CD4-positive, alpha-beta T cell treated with Interleukin-1 beta for 1 hour (primary cell): ENCODE measurements around the gene SRRM3.
"Not testable (repeated sequence)": the region's sequence is repeated elsewhere in the genome, so short reads cannot be mapped to it uniquely, and the experiment has no call there.

Experiments used
- DNase-seq, 2 donors: peaks; one replicate each; pipeline ENCODE4 v3.0.0-alpha.2; 2020 to 2022

The SRRM3 gene, protein sequence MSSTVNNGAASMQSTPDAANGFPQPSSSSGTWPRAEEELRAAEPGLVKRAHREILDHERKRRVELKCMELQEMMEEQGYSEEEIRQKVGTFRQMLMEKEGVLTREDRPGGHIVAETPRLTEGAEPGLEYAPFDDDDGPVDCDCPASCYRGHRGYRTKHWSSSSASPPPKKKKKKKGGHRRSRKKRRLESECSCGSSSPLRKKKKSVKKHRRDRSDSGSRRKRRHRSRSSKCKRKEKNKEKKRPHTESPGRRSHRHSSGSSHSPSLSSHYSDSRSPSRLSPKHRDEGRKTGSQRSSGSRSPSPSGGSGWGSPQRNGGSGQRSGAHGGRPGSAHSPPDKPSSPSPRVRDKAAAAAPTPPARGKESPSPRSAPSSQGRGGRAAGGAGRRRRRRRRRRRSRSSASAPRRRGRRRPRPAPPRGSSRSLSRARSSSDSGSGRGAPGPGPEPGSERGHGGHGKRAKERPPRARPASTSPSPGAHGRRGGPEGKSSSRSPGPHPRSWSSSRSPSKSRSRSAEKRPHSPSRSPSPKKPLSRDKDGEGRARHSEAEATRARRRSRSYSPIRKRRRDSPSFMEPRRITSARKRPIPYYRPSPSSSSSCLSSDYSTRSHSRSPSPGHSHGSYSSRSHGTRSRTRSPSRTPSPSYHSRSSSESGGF

DNA sequence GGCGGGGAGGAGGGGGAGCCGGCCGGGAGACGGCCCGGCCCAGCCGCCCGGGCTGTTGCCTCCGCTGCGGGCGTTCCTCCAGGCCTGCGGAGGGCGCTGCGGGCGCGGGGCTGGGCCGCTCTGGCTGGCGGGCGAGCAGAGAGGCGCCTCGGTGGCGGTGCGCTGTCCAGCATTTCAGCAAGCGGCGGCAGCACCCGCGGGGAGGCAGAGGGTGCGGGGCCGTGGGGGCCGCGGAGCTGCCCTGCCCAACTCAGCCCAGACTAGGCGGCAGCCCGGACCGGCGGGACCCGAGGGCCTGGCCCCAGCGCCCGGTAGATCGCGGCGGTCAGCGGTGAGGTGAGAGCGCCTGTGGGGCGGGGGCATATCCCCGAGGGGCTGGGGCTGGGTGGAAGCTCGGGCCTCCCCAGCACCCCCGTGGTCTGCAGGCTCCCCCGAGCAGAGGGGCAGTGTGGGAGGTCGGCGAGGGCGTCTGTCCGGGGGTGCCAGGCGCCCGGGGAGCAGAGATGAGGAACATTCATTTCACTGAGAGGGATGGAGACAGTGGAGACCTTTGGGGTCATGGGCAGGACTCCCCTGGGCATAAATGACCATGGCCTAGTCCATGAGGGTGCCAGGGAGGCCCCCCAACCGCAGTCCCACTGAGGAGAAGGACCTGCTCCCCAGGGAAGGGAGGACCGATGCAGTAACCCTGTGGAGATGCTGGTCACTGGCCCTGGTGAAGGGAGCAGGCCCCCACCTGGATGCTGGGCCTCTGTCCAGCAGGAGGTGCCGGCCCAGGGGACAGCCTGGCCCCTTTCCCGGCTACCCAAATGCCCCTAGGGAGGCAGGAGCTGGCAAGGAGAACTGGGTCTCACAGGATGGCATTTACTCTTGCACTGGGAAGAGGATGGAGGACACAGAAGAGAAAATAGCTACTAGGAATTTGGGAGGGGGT lies at the start of gene SRRM3:
SRRM3 (plus strand) TSS at position 165 of the 934 bp plus-strand sequence. CDS start 33,171 bp downstream, outside the sequence.
- peak; percentile 78 to 84 for DNase-seq

DNA sequence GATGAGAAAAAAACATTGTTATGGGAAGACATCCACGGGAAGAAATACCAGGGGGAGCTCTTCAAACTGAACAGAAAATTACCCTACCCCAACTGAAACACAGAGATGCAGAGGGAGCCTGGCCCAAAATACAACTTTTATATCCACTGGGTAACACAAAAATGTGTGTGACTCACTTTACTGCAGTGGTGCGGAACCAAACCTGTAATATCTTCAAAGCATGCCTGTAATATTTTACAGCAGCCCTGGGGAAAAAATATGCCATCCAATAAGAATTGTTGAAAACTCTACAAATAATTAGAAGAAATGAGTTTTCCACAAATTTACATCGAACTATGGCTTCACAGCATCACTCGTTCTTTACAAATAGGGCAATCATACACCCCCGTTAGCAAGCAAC lies 49.8 kb upstream of the SRRM3 start:
- no peak for DNase-seq

DNA sequence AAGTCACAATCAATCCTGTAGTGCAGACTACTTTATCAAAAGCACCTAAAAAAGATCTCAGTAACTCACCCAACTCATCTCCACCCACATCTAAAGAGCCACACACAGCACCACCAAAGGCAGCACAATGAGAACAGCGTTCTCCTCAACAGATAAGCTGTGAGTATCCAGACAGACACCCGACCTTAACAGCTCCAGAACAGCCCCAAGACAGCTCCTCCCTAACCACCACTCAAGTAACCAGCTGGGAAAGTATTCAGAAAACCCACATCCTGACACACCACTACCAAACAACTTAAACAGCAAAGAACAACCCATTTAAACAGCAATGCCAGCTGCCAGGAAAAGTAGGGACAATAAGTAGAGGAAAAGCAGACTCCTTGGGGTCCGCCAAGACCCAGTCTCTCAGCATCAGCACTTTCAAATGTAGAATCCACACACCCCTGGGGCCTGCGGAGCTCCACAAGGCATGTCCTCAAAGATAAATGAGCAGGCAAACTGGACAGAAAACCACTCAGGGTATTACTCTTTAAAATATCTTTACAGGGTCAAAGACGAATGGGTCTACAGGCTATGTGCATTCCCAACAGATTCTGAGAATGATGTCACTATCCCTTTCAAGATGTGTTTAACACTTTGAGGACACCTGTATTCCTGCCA lies 48.0 kb upstream of the SRRM3 start:
- peak; percentile 47 to 52 for DNase-seq

DNA sequence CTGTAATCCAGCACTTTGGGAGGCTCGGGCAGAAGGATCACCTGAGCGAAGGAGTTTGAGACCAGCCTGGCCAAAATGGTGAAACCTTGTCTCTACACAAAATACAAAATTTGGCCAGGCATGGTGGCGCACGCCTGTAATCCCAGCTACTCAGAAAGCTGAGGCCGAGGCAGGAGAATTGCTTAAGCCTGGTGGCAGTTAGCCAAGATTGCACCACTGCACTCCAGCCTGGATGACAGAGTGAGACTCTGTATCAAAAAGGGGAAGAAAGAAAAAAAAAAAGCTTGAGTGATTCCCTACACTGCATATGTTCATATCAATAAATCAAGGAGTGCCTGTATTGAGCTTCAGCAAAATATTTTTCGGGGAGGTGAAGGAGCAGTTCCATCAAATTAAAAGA lies 45.8 kb upstream of the SRRM3 start:
- peak in 1 of 2 donors; percentile 65 for DNase-seq

DNA sequence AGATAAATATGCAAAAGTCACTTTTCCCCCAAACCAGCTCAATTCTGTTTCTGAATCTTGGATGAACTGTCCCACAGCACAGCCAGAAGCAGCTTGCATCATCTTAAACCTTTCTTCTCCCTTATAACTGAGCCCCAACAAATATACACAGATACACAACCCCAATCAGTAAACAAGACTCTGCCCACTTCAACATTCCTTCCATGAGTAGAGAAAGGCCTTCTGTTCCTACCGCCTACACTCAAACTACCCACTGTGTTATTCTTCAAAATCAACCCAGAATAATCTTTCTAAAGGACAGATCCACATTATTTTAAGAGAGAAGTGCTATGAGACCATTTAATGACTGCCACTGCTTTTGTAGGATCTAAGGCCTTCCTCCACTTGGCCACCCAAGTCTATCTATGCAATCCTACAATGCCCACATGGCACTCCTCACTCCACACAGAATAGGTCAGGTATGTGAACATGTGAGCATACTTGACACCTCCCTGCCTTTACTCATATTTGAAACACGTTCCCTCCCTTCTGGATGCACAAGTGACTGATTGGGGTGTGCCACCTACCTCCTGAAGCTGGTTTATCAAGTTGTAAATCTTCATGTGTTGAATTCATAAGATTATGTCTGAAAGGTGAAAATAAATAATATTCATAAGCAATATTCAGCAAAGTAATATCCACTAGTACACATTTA lies 44.6 kb upstream of the SRRM3 start:
- DNase-seq, result not testable (repeated sequence)

DNA sequence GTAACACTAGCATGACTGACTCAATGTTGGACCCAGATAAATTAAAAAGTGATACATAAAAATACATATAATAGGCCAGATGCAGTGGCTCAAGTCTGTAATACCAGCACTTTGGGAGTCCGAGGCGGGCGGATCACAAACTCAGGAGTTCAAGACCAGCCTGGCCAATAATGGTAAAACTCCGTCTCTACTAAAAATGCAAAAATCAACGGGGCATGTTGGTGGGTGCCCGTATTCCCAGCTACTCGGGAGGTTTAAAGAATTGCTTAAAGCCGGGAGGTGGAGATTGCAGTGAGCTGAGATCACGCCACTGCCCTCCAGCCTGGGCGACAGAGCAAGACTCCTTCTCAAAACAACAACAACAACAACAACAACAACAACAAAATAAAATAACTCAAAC lies 43.3 kb upstream of the SRRM3 start:
- not testable (repeated sequence) for DNase-seq

DNA sequence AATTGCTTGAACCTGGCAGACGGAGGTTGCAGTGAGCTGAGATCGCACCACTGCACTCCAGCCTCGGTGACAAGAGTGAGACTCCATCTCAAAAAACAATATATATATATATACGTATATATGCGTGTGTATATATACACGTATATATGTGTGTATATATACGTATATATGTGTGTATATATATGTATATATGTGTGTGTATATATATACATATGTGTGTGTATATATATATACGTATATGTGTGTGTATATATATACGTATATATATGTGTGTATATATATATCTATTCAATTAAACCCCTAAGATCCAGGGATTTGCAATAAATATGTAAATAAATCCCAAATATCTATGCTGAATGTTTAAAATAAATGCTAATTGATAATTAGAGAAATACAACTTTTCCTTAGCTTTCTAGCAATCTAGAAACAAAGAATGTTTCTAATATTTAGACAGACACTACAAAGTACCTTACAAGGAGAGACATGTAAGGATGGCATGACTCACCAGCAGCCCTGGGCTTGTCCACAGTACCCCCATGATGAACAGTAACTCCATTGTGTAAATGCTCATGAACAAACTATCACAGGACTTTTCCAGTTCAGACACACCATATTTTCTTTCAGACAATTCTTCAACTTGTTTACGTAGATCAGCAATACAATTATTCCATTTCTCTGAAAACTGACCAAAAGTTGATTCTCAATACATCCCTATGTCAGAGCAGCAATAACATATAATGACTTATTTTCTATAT lies 39.1 kb upstream of the SRRM3 start:
- DNase-seq, result not testable (repeated sequence)

DNA sequence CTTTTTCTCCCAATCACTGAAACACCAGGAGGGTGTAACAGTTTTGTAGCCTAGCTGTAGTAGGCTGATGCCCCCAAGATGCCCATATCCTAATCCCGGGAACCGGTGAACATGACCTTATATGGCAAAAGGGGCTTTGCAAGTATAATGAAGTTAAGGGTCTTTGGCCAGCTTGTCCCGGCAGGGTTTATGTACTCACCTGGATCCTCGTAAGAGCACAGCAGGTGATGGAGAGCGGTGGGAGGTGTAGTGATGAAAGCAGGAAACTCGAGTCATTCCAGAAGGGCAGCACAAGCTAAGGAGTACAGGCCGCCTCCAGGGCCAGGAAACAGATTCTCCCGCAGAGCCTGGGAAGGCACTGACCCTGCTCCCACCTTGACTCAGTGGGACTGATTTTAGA lies 37.9 kb upstream of the SRRM3 start:
- not testable (repeated sequence) for DNase-seq

DNA sequence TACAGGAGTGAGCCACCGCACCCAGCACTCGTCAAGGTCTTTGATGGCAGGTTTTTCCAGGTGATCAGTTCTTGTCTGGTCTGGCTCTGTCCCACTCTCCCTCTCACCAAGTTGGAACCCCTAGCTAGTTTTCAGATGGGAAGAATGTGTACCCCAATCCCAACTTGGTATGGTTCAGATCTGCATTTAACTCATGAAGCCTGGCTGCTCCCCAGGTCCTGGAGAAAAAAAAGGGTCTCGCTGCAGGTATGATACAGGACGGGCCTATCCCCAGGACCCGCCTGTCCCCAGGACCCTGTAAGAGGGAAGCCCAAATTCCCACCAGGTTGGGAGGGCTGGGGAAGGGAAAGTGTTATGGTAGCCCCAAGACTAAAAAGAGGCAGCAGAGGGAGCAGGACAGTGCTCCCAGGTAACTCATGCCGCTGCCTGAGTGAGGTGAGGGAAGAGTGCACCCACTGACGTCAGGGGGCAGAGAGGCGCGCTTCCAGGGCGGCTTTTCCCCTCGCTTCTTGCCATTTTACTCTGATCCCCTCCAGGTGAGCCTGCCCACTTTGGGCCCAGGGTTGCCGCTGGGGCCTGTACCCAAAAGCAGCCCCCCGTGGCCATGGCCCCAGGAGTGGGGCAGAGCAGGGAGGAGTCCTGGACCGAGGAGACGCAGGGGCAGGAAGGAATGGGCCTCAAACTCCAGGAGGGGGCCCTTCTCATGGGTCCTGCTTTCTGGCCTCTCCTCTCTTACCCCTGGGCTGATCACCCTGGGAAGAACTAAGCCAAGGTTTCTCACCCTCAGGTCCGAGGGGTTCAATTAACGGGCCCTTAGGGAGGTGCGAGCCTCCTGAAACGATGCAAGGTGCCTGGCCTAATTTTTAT lies 36.4 kb upstream of the SRRM3 start:
- DNase-seq, result no peak

DNA sequence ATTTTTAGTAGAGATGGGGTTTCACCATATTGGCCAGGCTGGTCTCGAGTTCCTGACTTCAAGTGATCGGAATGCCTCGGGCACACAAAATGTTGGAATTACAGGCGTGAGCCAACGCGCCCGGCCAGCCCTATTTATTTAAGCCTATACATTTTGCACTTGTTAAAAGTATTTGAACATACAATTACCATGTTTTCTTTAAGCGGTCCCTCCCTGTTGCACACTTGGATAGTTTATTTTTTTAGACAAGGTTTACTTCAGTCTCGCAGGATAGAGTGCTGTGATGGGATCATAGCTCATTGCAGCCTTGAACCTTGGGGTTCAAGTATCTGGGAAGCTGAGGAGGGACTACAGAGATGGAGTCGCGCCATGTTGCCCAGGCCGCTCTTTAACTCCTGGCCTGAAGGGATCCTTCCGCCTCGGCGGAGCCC lies 35.7 kb upstream of the SRRM3 start:
- DNase-seq, result no peak

DNA sequence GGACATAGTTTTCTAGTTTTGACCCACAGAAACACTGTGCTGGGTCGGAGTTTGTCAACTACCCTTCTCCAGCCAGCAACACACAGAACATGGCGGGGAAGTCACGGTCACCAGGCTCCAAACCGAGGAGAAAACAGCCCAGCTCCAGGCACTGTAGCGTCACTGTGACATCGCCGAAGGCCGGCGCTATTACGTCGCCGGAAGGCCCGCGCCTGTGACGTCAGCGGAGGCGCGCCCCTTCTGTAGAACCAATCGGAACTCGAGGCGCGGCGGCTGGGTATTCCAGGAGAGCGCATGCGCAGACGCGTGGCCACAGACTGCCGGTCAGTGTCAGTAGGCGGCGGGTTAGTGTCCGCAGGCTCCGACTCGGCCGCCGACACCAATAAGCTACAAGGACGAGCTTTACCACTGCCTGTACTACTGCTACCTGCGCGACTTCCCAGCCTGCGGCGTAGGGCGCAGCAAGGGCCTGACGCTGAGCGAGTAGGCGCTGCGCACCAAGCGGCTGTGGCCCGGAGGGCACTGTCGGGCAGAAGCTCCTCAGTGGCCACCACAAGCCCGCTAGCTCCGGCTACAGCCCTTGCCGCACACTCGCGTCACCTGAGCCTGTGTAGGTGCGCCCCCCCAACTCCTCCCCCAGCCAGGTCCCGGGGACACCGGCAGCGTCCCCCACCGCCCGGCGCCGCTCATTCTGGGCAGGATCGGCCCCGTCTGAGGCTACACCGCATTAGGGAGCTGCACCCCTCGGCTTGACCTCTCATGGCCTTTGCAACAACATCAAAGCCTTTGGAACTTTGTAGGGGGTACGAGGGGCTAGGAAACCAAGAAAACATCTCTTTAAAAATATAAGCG lies 35.1 kb upstream of the SRRM3 start:
- peak; percentile 94 to 96 for DNase-seq

DNA sequence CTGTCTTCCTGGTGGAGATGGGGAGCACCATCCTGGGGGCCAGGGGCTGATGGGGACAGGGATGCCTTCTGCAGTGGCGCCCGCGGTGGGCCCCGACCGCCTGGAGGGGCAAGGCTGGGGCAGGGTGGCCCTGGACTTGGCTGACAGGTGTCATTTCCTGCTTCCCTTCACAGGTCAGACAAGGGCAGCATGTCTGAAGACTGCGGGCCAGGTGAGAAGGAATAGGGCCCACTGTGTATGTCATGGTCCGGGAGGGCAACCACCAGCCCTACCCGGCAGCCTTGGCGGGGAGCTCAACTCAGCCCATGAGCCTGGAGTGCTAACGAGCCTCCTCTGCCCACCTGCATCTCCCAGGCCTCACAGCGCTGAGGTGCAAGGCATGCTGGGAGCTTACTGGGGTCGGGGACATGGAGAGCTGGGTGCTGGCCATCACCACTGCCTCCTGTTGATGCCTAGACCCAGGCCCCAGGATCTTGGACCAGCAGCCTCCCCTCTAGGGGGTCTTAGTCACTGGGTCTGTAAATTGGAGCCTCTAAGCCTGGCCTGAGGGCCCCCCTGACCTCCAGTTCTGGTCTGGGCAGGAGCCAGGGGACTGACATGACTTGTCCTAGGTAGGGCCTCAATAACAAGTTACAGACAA lies 28.0 kb upstream of the SRRM3 start:
- no peak for DNase-seq

DNA sequence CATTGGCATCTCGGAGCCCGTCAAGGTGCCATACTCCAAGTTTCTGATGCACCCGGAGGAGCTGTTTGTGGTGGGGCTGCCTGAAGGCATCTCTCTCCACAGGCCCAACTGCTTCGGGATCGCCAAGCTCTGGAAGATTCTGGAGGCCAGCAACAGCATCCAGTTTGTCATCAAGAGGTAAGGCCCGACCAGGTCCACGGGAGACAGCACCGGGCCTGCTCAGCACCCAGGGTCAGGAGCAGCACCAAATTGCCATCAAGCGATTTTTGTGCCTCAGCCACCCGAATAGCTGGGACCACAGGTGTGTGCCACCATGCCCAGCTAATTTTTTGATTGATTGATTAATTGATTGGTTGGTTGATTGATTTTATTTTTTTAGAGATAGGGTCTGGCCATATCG lies 24.7 kb upstream of the SRRM3 start:
- not testable (repeated sequence) for DNase-seq

DNA sequence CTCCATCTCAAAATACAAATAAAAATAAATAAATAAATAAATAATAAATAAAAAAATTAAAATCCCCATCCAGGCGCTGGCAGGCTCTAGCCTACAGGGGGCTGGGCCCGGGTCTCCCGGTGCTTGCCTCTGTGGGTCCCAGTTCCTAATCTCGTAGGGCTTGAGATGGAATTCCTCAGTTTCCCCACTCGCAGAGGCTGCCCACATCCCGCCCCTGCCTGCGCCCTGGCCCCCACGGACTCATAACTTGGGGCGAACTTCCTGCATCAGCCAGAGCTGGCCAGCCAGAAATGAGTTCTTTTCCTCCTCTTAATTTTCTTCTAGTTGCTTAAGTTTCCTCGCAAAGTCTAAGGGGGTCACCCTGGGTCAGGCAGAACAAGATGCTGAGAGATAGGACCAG lies 22.0 kb upstream of the SRRM3 start:
- DNase-seq, result no peak

DNA sequence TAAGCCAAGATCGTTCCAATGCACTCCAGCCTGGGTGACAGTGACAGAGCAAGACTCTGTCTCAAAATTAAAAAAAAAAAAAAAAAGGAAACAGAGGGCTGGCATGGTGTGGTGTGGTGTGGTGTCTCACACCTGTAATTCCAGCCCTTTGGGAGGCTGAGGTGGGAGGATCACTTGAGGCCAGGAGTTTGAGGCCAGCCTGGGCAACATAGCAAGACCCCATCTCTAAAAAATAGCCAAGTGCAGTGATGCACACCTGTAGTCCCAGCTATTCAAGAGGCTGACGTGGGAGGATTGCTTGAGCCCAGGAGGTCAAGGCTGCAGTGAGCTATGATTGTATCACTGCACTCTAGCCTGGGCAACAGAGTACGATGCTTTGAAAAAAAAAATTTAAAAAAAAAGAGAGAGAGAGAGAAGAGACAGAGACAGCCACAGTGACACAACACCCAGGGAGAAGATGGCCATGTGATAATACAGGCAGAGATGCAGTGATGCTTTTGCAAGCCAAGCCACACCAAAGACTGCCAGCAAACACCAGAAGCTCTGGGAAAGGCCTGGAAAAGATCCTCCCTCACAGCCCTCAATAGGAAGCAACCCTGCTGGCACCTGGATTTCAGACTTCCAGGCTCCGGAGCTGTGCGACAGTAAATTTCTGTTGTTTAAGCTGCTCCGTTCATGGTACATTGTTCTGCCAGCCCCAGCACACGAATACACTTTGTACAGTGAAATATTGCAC lies 19.3 kb upstream of the SRRM3 start:
- no peak for DNase-seq

DNA sequence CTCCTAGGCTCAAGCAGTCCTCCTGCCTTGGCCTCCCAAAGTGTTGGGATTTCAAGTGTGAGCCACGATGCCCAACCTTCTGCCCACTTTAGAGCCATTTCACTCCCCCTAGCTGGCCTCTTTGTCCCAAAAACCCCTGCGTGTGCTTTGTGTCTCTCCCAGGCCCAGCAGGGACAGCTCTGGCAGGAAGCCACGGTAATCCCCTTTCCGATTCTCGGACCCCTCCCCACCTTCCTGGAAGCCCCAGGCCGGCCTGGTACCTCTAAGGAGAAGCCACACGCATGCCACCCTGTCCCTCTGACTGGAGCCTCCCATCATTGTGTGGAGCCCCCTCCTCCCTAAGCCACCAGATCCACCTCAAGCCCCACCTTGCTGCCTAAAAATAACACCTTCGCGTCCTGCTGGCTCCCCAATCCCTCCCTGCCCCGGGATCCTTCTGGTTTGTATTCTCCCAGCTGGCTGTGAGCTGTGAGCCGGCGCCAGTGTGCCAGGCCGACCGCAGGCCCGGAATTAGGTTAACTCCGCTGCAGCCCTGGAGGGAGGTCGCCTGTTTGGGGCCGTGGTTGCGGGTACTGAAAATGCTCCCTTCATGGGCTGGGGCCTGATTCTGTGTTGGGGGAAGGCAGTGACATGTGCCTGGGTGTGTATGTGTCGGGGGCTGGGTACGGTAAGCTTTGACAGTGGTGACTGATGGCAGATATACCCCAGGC lies 16.4 kb upstream of the SRRM3 start:
- no peak for DNase-seq

DNA sequence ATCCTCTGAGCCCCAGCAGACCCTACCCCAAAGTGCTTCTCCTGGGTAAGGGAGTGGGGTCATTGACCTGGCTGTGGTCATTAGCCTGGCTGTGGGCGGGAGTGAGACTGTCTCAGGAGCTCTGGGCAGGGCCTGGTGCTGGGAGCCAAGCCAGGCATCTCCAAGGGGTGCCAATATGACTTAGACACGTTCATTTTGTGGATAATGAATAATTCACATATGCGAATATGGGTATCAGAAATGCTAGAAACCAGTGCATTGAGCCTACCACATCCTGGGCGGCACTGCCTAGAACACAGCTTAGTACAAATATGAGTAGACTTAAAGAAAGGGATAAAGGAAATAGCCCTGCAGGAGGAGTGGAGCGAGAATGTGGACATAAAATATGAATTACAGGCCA lies 14.4 kb upstream of the SRRM3 start:
- DNase-seq, result no peak
